Esophagus muscularis mucosa (tissue), 4 donors: ENCODE data around the gene PRR23E.

Experiments
- EP300 ChIP-seq: sonication (generic); formaldehyde crosslinking; IDR thresholded peaks from one replicate; pipeline ENCODE4 v1.6.1; 2017; ENCODE audit warnings: antibody characterized with exemption
- POLR2A ChIP-seq: fragments of 450-650 bp; IDR thresholded peaks from one replicate; pipeline ENCODE4 v1.6.1; 2017; ENCODE audit warnings: antibody characterized with exemption, moderate library complexity, mild to moderate bottlenecking, low read depth
- POLR2AphosphoS5 ChIP-seq, 2 donors: sonication (generic); formaldehyde crosslinking; IDR thresholded peaks; one replicate each; pipeline ENCODE4 v1.6.1; 2017; ENCODE audit warnings: antibody characterized with exemption in 2 of 2
- TF ChIP-seq, protein P1 (sequence below), 3 experiments: fragments of 200-600 bp in 2 of 3; fragments of 450-650 bp in 1 of 3; sonication (generic) in 2 of 3; IDR thresholded peaks; one replicate each; pipeline ENCODE4 v1.5.1; 2017 to 2019; ENCODE audit warnings: antibody characterized with exemption in 3 of 3, mild to moderate bottlenecking in 2 of 3, moderate library complexity in 1 of 3

DNA sequence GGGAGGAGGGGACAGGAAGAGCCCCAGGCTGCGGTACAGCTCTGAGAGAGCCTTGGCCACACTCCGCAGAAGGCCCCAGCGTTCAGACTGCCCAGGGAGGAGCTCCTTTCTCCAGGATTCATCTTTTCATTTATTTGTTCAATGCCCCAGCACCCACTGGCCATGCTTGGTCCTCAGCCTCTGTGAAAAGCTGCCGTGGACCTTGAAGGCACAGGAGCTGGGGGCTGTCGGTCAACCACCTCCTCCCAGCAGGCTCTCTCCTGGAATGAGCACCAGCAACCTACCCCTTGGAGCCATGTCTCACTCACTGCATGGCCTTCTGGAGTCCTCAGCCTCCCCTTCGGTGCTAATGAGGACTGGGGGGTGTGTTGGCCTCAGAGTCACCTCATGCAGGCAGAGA lies 21.6 kb upstream of the PRR23E start:
- TF ChIP-seq, protein P1, sequence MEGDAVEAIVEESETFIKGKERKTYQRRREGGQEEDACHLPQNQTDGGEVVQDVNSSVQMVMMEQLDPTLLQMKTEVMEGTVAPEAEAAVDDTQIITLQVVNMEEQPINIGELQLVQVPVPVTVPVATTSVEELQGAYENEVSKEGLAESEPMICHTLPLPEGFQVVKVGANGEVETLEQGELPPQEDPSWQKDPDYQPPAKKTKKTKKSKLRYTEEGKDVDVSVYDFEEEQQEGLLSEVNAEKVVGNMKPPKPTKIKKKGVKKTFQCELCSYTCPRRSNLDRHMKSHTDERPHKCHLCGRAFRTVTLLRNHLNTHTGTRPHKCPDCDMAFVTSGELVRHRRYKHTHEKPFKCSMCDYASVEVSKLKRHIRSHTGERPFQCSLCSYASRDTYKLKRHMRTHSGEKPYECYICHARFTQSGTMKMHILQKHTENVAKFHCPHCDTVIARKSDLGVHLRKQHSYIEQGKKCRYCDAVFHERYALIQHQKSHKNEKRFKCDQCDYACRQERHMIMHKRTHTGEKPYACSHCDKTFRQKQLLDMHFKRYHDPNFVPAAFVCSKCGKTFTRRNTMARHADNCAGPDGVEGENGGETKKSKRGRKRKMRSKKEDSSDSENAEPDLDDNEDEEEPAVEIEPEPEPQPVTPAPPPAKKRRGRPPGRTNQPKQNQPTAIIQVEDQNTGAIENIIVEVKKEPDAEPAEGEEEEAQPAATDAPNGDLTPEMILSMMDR (IDR thresholded peaks at IDR 0.05): no peak
- TF ChIP-seq POLR2AphosphoS5 (IDR thresholded peaks at IDR 0.05) (no peak), EP300 (no peak), POLR2A (no peak)
